Activated T-cell treated with anti-CD3 and anti-CD28 coated beads, Interleukin-2, amount 50 U/mL, for 48 hours (primary cell): ENCODE measurements around the gene MEIS3.
"Not testable (repeated sequence)": the region's sequence is repeated elsewhere in the genome, so short reads cannot be mapped to it uniquely, and the experiment has no call there.

ENCODE experiments used
- DNase-seq, 2 experiments: peaks; one replicate each; pipeline ENCODE4 v3.0.0-alpha.2; 2020

Gene MEIS3

GRCh38 chr19:47414469-47414868 lies 4.9 kb downstream of the MEIS3 start:
- no peak for DNase-seq

GRCh38 chr19:47413941-47414340 lies 5.4 kb downstream of the MEIS3 start:
- no peak for DNase-seq

GRCh38 chr19:47411696-47412095 lies 7.6 kb downstream of the MEIS3 start:
- not testable (repeated sequence) for DNase-seq

GRCh38 chr19:47411101-47411500 lies 8.2 kb downstream of the MEIS3 start:
- DNase-seq, result no peak

- no peak for DNase-seq
Observed at GRCh38 chr19:47408156-47408938, 11.0 kb downstream of the MEIS3 start.

GRCh38 chr19:47407417-47407774 lies 11.9 kb downstream of the MEIS3 start:
- no peak for DNase-seq

- DNase-seq, result no peak
Observed at GRCh38 chr19:47406711-47407416, 12.5 kb downstream of the MEIS3 start.

- no peak for DNase-seq
Observed at GRCh38 chr19:47405854-47406417, 13.4 kb downstream of the MEIS3 start.

- no peak for DNase-seq
Observed at GRCh38 chr19:47405197-47405550, 14.2 kb downstream of the MEIS3 start.

GRCh38 chr19:47404334-47405196 lies 14.8 kb downstream of the MEIS3 start:
- no peak for DNase-seq

- DNase-seq, result no peak
Observed at GRCh38 chr19:47402504-47402903, 16.8 kb downstream of the MEIS3 start.

GRCh38 chr19:47398707-47399597 lies 20.4 kb downstream of the MEIS3 start:
- no peak for DNase-seq

- DNase-seq, result peak; percentile 85 to 89
Observed at GRCh38 chr19:47391510-47392223, 27.7 kb downstream of the MEIS3 start.

- no peak for DNase-seq
Observed at GRCh38 chr19:47390533-47391488, 28.5 kb downstream of the MEIS3 start.

GRCh38 chr19:47389150-47389556 lies 30.2 kb downstream of the MEIS3 start:
- no peak for DNase-seq

GRCh38 chr19:47388721-47389120 lies 30.6 kb downstream of the MEIS3 start:
- not testable (repeated sequence) for DNase-seq

- DNase-seq, result not testable (repeated sequence)
Observed at GRCh38 chr19:47387623-47388022, 31.7 kb downstream of the MEIS3 start.

- not testable (repeated sequence) for DNase-seq
Observed at GRCh38 chr19:47386582-47386981, 32.7 kb downstream of the MEIS3 start.

- DNase-seq, result not testable (repeated sequence)
Observed at GRCh38 chr19:47384533-47384932, 34.8 kb downstream of the MEIS3 start.

- not testable (repeated sequence) for DNase-seq
Observed at GRCh38 chr19:47383890-47384289, 35.4 kb downstream of the MEIS3 start.
